IPS DF 6.9 (cell line): ENCODE results near the gene MAPKAPK2.

ENCODE experiments used
- DNase-seq: peaks from one replicate; pipeline ENCODE4 v3.0.0-alpha.2; 2013; ENCODE audit warnings: low read depth, low spot score
- H3K27ac ChIP-seq: one replicate; pipeline ENCODE4 v1.5.1; 2013; ENCODE audit warnings: low read length, control low read depth
- H3K27me3 ChIP-seq: 2 replicates; pipeline ENCODE4 v1.6.1; 2013; ENCODE audit warnings: mild to moderate bottlenecking, low read length; ENCODE audit not compliant: control insufficient read depth, insufficient read depth
- H3K36me3 ChIP-seq: 2 replicates; pipeline ENCODE4 v1.6.1; 2013; ENCODE audit warnings: low read length; ENCODE audit not compliant: control insufficient read depth, insufficient read depth
- H3K4me1 ChIP-seq: 2 replicates; pipeline ENCODE4 v1.6.1; 2013; ENCODE audit warnings: low read length; ENCODE audit not compliant: control insufficient read depth, insufficient read depth
- H3K4me3 ChIP-seq: 2 replicates; pipeline ENCODE4 v1.5.1; 2013; ENCODE audit warnings: mild to moderate bottlenecking, low read length
- H3K9me3 ChIP-seq: 2 replicates; pipeline ENCODE4 v1.6.1; 2013; ENCODE audit warnings: low read length, inconsistent platforms; ENCODE audit not compliant: control insufficient read depth, insufficient read depth
- WGBS: extraction: QIAGEN DNeasy Blood & Tissue Kit; methylation state at CpG from one replicate; pipeline ENCODE4 v1.1.7; 2013; ENCODE audit warnings: mixed read lengths, missing lambda C conversion rate; ENCODE audit not compliant: insufficient read length, insufficient coverage; 5-methylcytosine and 5-hydroxymethylcytosine counted together

The MAPKAPK2 gene

GRCh38 chr1:206693592-206693991 lies 8.9 kb downstream of the MAPKAPK2 start:
- Histone ChIP-seq H3K4me1 (peaks cover 9% of the 10 kb centered on the region), H3K9me3 (no peaks in the 10 kb centered on the region), H3K36me3 (no peaks in the 10 kb centered on the region), H3K4me3 (no peak overlapping the region), H3K27ac (no peak overlapping the region), H3K27me3 (no peaks in the 10 kb centered on the region)
- WGBS: no CpG with 5 or more reads among the region's 7 CpGs
- DNase-seq: no peak

- H3K4me1 ChIP-seq: peaks cover 9% of the 10 kb centered on the region
- DNase-seq: no peak
- no peak overlapping the region for H3K27ac ChIP-seq
Observed at GRCh38 chr1:206694171-206695124, 9.7 kb downstream of the MAPKAPK2 start.

GRCh38 chr1:206695733-206696132 lies 11.0 kb downstream of the MAPKAPK2 start:
- DNase-seq: no peak
- no CpG with 5 or more reads among the region's 9 CpGs for WGBS
- no peaks in the 10 kb centered on the region for H3K27me3 ChIP-seq
- H3K9me3 ChIP-seq: no peaks in the 10 kb centered on the region
- peaks cover 8% of the 10 kb centered on the region for H3K4me1 ChIP-seq
- no peak overlapping the region for H3K4me3 ChIP-seq
- no peak overlapping the region for H3K27ac ChIP-seq
- no peaks in the 10 kb centered on the region for H3K36me3 ChIP-seq

More at GRCh38 chr1:206694171-206695124, 9.7 kb downstream of the MAPKAPK2 start:
- Histone ChIP-seq H3K4me3 (no peak overlapping the region), H3K36me3 (no peaks in the 10 kb centered on the region), H3K9me3 (no peaks in the 10 kb centered on the region), H3K27me3 (no peaks in the 10 kb centered on the region)
- WGBS: no CpG with 5 or more reads among the region's 11 CpGs

- H3K27me3 ChIP-seq: no peaks in the 10 kb centered on the region
- H3K4me3 ChIP-seq: no peak overlapping the region
- no peak overlapping the region for H3K27ac ChIP-seq
- no peaks in the 10 kb centered on the region for H3K9me3 ChIP-seq
- H3K4me1 ChIP-seq: peaks cover 8% of the 10 kb centered on the region
- DNase-seq: no peak
- no peaks in the 10 kb centered on the region for H3K36me3 ChIP-seq
- WGBS: no CpG with 5 or more reads among the region's 4 CpGs
Observed at GRCh38 chr1:206696812-206697585, 12.3 kb downstream of the MAPKAPK2 start.

GRCh38 chr1:206698011-206698410 lies 13.3 kb downstream of the MAPKAPK2 start:
- H3K27ac ChIP-seq: no peak overlapping the region
- no peak for DNase-seq
- H3K36me3 ChIP-seq: no peaks in the 10 kb centered on the region
- no peak overlapping the region for H3K4me3 ChIP-seq
- peaks cover 11% of the 10 kb centered on the region for H3K4me1 ChIP-seq
- H3K27me3 ChIP-seq: no peaks in the 10 kb centered on the region
- H3K9me3 ChIP-seq: no peaks in the 10 kb centered on the region
- WGBS: no CpG with 5 or more reads among the region's 2 CpGs

GRCh38 chr1:206699000-206699586 lies 14.4 kb downstream of the MAPKAPK2 start:
- WGBS: no CpG with 5 or more reads among the region's 7 CpGs
- DNase-seq: no peak
- Histone ChIP-seq H3K27ac (no peak overlapping the region), H3K4me3 (no peak overlapping the region), H3K9me3 (no peaks in the 10 kb centered on the region), H3K27me3 (no peaks in the 10 kb centered on the region), H3K36me3 (no peaks in the 10 kb centered on the region), H3K4me1 (peaks cover 6% of the 10 kb centered on the region; the same call in 1 of the 2 replicates)

- Histone ChIP-seq H3K27ac (no peak overlapping the region), H3K9me3 (no peaks in the 10 kb centered on the region), H3K27me3 (no peaks in the 10 kb centered on the region), H3K36me3 (no peaks in the 10 kb centered on the region), H3K4me1 (peaks cover 6% of the 10 kb centered on the region; the same call in 1 of the 2 replicates), H3K4me3 (no peak overlapping the region)
- DNase-seq: no peak
- WGBS: no CpG with 5 or more reads among the region's 4 CpGs
Observed at GRCh38 chr1:206699626-206700025, 14.9 kb downstream of the MAPKAPK2 start.

GRCh38 chr1:206700445-206701036 lies 15.8 kb downstream of the MAPKAPK2 start:
- Histone ChIP-seq H3K27ac (no peak overlapping the region), H3K36me3 (no peaks in the 10 kb centered on the region), H3K9me3 (no peaks in the 10 kb centered on the region), H3K27me3 (no peaks in the 10 kb centered on the region), H3K4me1 (peaks cover 8% of the 10 kb centered on the region), H3K4me3 (no peak overlapping the region)
- WGBS: no CpG with 5 or more reads among the region's 2 CpGs
- no peak for DNase-seq

GRCh38 chr1:206702260-206702659 lies 17.6 kb downstream of the MAPKAPK2 start:
- no peaks in the 10 kb centered on the region for H3K27me3 ChIP-seq
- peaks cover 16% of the 10 kb centered on the region for H3K4me1 ChIP-seq
- H3K9me3 ChIP-seq: no peaks in the 10 kb centered on the region
- H3K36me3 ChIP-seq: no peaks in the 10 kb centered on the region
- no peak overlapping the region for H3K27ac ChIP-seq
- no CpG with 5 or more reads among the region's 7 CpGs for WGBS
- DNase-seq: no peak
- no peak overlapping the region for H3K4me3 ChIP-seq

- H3K4me1 ChIP-seq: peaks cover 16% of the 10 kb centered on the region
- H3K9me3 ChIP-seq: no peaks in the 10 kb centered on the region
- no peaks in the 10 kb centered on the region for H3K36me3 ChIP-seq
- WGBS: no CpG with 5 or more reads among the region's 1 CpG
- DNase-seq: no peak
- no peak overlapping the region for H3K4me3 ChIP-seq
- H3K27me3 ChIP-seq: no peaks in the 10 kb centered on the region
- H3K27ac ChIP-seq: no peak overlapping the region
Observed at GRCh38 chr1:206702803-206703202, 18.1 kb downstream of the MAPKAPK2 start.
